Endometrial microvascular endothelial cells (primary cell): Measurements from ENCODE around the gene FBXO34. TPM values are rescaled to one million over a fixed set of nuclear protein-coding genes. Genes with fewer than 3 reads are reported as not detected.
"Not testable (repeated sequence)": the region's sequence is repeated elsewhere in the genome, so short reads cannot be mapped to it uniquely, and the experiment has no call there.

Experiments
- in situ Hi-C: cut with HindIII; loops from 2 replicates; pipeline ENCODE4 v1.10.0; 2017; ENCODE audit warnings: low sequenced_read_pairs, low pct_unique_long_range_greater_than_20kb; ENCODE audit errors: inconsistent ontology term
- total RNA-seq: library from RNA; depleted of rRNA; stranded (reverse); fragments of >200 nt; gene quantifications from one replicate; pipeline ENCODE4 v1.2.3, GENCODE V29; 2015; ENCODE audit errors: inconsistent ontology term

Gene FBXO34
- total RNA-seq, 1 donor from 2014 or later, result 16.5 TPM

GRCh38 chr14:55356913-55357312 is 85.7 kb downstream of the FBXO34 start:
- in situ Hi-C loops, result no loop called here

- in situ Hi-C loops, result no loop called here
Observed at GRCh38 chr14:55359307-55359706, 88.1 kb downstream of the FBXO34 start.

GRCh38 chr14:55361190-55361589 is 90.0 kb downstream of the FBXO34 start:
- in situ Hi-C loops, result no loop called here

GRCh38 chr14:55366271-55366670 is 95.0 kb downstream of the FBXO34 start:
- in situ Hi-C loops, result no loop called here

- in situ Hi-C loops, result no loop called here
Observed at GRCh38 chr14:55370883-55371455, 99.7 kb downstream of the FBXO34 start.

- in situ Hi-C loops, result no loop called here
Observed at GRCh38 chr14:55372423-55372822, 101.2 kb downstream of the FBXO34 start.

- in situ Hi-C loops, result no loop called here
Observed at GRCh38 chr14:55372825-55373224, 101.6 kb downstream of the FBXO34 start.

- in situ Hi-C loops, result no loop called here
Observed at GRCh38 chr14:55373784-55374705, 102.8 kb downstream of the FBXO34 start.

- in situ Hi-C loops, result no loop called here
Observed at GRCh38 chr14:55374771-55375170, 103.5 kb downstream of the FBXO34 start.

GRCh38 chr14:55377236-55377635 is 106.0 kb downstream of the FBXO34 start:
- in situ Hi-C loops, result no loop called here

GRCh38 chr14:55381040-55381439 is 109.8 kb downstream of the FBXO34 start:
- in situ Hi-C loops, result no loop called here

- in situ Hi-C loops, result no loop called here
Observed at GRCh38 chr14:55381561-55381960, 110.3 kb downstream of the FBXO34 start.

- in situ Hi-C loops, result no loop called here
Observed at GRCh38 chr14:55382483-55382882, 111.3 kb downstream of the FBXO34 start.

GRCh38 chr14:55383056-55383466 is 111.8 kb downstream of the FBXO34 start:
- in situ Hi-C loops, result not testable (repeated sequence)

- in situ Hi-C loops, result no loop called here
Observed at GRCh38 chr14:55383541-55384140, 112.4 kb downstream of the FBXO34 start.

- in situ Hi-C loops, result no loop called here
Observed at GRCh38 chr14:55384536-55384935, 113.3 kb downstream of the FBXO34 start.

GRCh38 chr14:55386037-55386808 is 115.0 kb downstream of the FBXO34 start:
- in situ Hi-C loops, result no loop called here

- in situ Hi-C loops, result no loop called here
Observed at GRCh38 chr14:55387121-55387520, 115.9 kb downstream of the FBXO34 start.

- in situ Hi-C loops, result no loop called here
Observed at GRCh38 chr14:55388160-55388559, 116.9 kb downstream of the FBXO34 start.
